Stimulated activated naive CD4-positive, alpha-beta T cell treated with Interleukin-2 at 50 U/mL for 16 hours (primary cell): ENCODE measurements around the gene SLC25A13.
"Not testable (repeated sequence)": the region's sequence is repeated elsewhere in the genome, so short reads cannot be mapped to it uniquely, and the experiment has no call there.

Experiments used
- DNase-seq: peaks from one replicate; lab custom pipeline; 2025; lab: John Stamatoyannopoulos, UW

SLC25A13 gene

DNA sequence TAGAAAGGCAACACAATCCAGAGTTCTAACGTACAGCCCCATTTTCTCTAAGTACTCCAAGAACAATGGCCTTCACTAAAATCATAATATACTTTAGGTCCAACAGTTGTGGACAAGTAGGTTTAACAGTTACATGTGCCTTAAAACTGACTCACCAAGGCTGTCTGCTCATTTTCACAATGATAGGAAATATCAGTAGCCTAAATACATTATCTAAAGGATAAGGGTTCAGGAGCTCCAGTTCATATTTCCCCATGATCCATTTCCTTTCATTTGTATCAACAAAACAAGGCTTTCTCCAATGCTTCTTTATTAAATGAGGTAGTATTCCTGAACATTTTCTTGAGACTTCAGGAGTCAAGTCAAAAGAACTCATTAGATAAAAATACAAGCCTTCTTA, 164.0 kb downstream of the SLC25A13 start:
- DNase-seq, result no peak

DNA sequence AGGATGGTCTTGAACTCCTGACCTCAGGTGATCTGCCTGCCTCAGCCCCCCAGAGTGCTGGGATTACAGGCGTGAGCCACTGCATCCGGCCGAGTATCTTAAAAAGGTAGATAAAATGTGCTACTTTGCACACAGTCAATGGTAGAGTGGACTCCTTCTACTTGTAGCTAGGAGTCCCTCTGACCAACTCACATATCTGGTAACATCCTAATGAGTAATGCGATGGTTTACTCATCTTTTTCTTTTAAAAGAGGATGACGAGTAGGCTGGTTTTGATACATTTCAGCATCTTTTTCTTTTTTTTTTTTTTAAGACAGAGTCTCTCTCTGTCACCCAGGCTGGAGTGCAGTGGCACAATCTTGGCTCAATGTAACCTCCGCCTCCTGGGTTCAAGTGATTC, 167.4 kb downstream of the SLC25A13 start:
- not testable (repeated sequence) for DNase-seq

DNA sequence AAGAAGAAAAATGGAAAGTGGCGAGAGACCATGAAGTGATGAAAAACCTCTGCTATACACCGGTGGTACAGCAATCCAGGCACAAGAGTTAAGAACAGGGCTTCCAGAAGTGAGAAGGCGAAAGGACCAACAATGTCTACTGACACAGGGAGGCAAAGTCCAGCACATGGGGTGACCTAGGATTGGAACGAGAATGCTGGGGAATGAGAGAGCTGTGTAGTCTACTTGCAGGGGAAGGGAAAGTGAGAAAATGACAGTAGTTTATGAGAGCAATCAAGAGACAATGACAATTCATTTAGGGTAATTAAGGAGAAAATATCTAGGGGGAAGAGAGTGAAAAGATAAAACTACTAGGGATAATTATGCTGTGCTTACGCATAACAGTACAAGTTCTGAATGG, 169.2 kb downstream of the SLC25A13 start:
- DNase-seq, result no peak

DNA sequence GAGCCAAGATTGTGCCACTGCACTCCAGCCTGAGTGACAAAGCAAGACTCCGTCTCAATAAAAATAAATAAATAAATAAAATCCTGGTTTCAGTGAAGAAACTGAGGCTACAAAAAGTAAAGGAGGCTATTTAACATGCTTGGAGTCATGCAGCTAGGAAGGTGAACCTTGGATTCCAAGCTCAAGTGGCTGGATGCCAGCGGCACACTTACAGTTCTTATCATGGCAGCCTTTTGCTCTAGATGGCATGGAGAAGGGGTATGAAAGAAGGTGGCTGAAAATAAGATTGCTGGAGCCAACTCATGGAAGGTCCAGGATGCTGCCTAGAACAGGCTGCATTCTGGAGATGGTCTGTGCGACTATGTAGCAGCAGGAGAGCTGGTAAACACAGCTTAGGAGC, 170.0 kb downstream of the SLC25A13 start:
- no peak for DNase-seq

DNA sequence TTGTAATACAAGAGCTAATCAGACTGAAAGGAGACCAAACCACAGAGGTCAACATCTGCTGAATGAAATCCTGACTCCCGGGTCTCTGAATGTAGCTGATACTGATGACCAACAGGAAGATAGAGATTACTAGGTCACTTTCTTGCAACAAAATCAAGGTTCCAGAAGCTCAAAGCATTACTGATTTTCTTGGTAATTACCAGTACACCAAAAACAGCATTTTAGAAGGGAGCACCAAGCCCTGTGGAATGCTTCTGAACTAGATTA, 177.7 kb downstream of the SLC25A13 start:
- no peak for DNase-seq

DNA sequence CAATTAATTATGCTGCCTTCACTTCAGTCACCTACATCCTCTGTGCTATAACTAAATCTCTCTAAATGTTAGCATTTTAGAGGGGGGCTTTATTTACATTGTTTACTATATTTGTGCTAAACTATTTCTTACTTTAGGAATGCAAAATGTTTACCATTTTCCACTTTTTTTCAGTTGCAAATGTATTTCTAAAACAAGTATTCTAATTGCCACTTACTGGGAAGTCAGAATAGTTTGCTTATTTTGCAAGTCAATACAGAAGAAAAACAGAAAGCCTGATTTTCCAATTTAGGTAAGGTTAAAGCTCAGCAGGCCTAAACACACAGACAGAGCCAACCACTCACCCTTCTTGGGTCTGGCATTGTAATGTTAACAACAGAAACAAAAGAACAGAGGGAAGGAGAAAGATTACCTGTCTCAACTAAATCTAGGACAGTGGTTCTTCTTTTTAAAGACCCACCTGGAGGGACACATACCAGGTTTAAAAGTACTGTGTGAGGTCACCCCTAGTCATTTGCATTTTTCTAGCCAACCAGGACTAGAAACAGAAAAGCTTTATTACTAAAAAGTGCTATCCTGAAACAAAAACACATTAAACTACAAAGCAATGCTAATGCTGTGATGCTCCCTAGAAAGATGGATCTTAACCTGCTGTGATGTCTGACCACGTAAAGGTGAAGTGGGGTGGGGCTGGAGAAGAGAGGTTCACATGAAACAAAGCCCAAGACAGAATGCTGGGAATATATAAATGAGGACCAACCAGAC, 178.2 kb downstream of the SLC25A13 start:
- DNase-seq, result no peak

DNA sequence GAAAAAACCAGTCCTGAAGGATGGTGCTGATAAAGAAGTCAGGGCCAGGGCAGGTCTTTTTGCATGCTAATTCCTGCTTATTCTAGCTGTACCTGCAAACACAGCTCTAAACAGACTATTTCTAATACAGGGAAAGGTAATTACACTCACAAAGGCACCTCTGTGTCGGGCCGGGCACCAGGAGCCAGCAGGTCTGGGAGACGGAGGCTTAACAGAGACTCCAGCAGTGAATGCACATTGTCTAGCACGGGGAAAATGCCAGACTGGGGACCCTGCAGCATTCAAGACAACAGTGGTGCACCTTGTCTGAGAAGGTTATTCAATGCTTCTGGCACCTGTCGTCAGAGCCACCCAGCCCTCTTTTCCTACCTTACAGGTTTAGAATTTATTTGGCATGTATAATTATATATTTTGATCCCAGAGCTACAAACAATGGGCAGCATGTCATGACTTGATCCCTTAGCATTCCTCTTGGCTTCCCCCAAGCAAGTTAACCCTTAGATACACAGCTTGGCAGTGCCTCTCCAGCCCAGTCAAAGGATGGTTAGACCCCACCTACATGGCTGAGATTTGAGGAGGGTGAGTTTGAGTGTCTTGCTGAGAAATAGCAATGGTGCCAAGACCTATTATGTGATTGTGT, 185.2 kb downstream of the SLC25A13 start:
- DNase-seq, result no peak

DNA sequence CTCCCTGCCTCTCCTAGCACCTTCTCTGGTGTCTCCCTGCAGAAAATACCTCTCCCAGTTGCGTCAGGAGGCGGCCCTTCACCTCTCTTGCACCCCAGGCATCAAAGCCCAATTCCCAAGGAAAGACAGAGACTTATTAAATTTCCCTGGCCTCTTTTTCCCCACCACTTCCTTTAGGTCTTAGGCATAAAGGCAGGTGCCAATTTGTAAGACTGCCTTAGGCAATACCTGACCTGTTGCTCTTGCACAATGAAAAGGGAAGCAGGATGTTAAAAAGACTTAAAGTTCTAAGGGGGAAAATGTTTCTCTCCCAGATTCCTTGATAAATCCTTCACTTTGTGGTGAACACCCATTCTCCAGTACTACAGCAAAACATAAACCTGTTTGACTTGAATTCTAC, 186.7 kb downstream of the SLC25A13 start:
- DNase-seq, result no peak

DNA sequence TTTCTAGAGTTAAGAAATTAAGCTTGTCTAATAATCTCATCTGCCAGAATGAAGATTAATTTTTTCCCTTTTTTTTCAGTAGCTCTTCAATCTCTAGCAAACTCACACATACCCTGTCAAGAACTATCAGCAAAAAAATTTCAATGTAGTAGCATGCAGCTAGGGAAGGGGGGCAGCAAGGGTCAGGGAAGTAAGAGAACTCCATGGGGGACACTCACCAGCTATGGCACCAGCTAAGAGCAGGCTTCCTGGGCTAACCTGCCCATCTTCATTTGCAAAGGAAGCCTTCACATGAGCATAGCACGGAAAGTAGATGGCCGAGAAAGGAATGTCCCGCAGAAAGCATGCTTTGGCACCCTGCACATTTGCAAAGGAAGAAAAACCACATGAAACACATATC, 190.4 kb downstream of the SLC25A13 start:
- DNase-seq, result no peak

DNA sequence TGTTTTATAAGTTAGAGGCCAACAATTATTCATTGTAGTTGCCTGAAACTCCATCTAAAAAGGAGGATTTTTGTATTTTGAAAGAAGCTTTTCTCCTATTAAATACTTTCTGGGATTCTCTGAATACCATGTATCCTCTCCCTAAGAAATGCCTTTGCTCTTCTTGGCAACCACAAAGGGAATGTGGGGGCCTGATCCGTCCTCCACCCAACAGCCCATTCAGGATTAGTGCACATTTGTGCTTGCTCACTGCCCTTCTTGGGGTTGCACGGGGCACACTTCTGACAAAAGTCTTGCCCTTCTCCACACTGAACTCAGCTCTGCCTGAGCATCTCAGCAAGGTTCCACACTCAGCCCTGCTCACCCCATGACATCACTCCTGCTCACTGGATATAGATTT, 194.2 kb downstream of the SLC25A13 start:
- DNase-seq, result no peak

DNA sequence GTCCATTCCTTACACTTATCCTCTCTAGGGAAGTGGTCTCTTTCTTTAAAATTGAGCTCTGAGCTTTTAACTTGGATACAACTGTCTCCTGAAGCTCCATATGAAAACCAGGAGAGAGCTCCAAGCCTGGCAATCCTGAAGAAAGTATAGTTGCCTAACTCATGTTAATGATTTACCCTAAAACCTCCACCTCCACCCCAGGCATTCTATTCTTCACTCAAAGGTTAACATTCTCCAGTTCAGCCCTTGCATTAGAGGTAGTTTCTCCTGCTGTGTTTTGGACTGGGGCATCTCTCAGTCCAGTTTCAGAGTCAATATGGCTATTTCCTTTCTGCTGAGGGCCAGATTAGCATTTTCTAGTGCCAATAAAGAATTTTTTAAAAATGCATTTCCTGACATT, 195.5 kb downstream of the SLC25A13 start:
- DNase-seq, result no peak

DNA sequence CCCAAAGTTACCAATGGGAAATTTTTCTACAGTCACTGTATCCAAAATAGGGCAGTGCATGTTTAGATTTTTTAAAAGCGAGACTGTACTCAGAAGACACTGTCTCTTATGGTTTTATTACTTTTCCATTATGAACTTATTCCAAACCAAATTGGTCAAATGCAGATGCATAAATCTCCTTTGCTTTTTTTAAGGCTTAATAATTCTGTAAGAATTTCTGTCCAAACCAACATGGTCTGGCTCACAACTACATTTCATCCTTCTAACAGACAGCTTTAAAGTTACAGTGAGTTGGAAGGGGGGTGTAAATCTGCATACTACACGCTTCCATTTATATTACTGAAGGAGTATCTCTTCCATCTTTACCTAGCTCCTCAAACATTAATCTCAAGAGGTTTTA, 199.2 kb downstream of the SLC25A13 start:
- DNase-seq, result no peak

DNA sequence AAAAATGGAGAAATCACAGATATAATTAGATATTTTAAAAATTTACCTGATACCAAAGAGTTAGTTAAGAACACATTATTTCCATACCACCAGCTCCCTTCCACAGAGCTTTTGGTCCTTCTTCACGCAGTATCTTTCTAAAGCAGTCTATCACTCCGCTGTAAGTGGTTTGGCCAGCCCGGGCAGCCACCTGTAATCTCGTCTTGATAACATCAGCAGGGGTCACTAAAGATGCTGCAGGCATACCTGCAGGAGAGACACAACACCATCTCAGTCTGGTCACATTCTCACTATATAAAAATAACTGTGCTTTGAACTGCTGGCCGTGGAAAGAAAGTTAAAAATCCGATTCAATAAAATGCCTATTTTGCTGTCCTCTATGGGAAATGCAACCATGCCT, 200.1 kb downstream of the SLC25A13 start:
- DNase-seq, result no peak

DNA sequence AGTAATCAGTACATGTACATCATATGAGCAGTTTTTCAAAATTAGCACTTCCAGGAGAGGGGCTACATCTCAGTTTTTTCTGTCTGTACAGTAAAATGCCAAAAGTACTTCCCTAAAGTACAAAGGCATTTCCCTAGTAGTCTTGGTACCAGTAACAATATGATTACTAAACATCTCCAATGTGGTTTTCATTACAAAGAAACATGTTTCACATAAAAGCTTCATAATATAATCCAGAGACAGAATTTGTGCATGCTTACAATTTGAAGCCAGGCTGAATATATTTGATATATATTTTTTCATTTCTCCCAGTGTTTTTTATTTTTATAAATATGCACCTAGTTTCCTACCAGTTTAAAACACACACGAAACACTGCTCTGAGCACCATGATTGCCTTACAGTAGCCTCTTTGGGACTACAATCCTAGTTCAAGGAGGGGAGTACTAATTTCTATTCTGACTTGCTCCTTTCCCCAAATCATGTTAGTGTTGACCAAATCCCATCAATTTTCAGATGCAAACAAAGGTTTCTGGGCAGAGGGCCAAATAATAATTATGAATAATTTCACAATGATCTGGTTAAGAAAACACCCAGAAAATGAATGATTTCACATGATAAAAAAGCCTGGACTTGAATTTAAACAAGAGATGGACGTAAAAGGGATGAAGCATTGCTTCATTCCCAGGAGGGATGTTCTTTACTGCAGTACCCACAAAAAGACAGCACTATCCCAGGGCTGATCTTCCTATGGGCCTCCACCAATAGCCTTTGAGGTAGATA, 201.3 kb downstream of the SLC25A13 start:
- no peak for DNase-seq

DNA sequence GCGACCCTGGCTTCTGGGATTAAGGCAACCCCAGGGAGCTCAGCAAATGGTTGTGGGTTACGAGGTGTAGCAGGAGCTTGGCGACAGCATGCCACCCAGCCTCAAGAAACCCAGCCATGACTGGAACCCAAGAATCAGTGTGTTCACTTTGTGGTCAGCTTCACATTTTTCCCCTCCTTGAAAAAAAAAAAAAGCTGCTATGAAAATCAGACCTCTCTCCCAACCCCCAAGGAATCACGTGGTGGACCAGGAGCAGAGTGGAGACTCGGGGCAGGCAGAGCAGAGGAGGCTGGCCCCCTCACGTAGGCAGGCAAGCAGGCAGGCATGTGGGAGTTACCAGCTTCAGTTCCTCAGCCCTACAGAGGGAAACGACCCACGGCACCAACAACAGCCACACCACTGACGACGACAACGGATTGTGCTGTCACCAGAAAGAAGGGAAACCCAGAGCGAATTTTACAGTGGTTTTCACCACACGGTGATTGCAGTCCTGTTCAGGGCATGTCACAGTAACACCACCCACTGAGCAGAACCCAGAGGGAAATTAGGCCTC, 203.4 kb downstream of the SLC25A13 start:
- no peak for DNase-seq

DNA sequence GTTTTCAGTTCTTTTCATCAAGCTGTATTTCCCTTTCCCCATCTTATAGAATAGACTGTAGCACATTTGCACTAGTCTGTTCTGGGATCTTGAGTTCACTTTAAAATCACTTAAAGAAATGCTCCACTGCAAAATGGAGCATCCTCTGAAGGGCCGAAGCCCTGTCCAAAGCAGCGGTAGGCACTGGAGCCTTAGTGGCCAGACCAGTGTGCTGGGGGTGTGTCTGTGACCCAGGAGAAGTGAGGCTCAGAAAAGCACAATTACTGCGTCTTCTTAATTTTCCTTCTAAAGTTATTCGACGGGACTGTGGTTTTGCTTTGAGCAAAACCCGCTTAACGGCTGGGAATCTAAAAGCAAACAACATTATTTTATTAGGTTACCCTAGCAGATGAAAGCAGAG, 205.7 kb downstream of the SLC25A13 start:
- DNase-seq, result no peak

DNA sequence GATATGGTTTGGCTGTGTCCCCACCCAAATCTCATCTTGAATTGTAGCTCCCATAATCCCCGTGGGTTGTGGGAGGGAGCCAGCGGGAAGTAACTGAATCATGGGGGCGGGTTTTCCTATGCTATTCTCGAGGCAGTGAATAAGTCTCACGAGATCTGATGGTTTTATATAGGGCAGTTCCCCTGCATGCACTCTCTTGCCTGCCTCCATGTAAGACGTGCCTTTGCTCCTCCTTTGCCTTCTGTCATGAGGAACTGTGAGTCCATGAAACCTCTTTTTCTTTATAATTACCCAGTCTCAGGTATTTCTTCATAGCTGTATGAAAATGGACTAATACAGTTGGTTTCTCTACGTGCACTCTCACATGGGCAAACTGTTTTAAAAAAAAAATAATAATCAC, 207.7 kb downstream of the SLC25A13 start:
- DNase-seq, result no peak

DNA sequence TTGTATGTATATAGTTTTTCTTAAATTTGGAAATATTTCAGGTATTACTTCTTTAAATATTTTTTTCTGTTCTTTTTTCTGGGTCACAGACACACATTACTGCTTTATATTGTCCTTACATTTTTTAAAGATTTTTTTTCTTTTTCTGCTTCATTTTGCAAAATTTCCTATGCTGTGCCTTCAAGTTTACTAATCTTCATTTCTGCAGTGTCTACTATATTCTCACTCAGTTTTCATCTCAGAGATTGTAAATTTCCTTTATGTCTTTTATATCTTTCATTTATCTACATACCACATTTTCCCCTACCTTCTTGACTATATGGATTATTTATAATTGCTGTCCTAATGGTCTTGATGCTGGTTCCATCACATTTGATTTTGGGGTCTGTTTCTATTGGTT, 210.5 kb downstream of the SLC25A13 start:
- DNase-seq, result no peak

DNA sequence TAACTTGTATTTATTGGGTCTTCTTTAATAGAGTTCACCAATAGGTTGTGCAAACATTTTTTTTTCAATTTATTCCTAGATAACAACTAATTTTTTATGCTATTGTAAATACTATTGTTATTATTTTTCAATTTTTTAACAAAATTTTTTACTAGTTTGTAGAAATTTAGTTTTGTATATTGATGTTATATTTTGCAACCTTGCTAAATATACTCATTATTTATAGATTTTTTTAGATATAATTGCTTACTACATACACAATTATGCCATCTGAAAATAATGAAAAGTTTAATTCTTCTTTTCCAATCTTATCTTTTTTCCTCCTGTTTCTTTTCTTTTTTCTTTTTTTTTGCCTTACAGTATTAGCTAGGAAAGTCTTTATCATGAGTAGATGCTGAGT, 216.9 kb downstream of the SLC25A13 start:
- DNase-seq, result no peak

DNA sequence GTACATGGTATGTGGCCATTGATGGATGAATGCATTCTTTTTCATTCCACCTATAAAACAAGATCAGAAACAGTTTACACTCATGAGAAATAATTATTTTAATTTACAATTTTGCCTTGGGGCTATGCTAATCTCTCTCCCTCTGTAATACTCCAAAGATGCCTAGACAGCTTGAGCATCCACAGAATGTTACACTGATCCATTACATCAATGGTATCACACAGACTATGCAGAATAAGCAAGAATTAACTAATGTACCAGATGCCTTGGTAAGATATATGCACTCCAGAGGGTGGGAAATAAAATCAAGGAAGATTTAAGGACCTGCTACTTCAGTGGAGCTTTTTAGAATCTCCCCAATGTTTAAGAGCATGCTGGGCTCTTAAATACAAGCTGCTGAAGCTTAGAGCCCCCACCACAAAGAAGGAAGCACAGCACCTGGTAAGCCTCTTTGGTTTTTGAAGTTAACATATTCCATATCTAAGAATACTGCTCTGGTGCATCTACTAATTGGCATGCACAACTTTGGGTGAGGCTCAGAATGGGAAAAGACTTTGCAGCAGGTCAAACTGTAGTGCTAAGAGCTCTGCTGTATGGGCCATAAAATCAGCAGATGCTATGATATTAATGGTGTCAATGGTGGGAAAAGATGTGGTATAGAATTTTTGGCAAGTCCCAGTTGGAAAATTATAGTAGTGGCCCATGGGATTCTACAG, 219.6 kb downstream of the SLC25A13 start:
- DNase-seq, result no peak

DNA sequence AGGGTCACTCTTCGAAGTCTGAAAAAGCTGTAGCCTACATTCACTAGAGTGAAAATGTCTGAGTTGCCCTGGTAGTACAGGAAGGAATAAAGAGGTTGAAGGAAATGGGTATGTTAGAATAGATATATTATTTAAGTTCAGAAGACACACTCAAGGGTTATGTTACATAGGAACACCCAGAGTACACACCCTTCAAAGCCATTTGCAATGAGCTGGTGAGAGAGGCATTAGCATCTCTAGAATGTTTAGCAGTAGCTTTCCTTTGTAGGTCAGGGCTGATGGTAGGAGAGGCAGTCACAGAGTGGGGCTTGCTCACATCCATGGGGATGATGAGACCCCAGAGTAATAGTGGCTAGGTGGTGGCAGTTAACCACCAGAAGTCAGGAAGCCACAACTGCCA, 221.2 kb downstream of the SLC25A13 start:
- no peak for DNase-seq

DNA sequence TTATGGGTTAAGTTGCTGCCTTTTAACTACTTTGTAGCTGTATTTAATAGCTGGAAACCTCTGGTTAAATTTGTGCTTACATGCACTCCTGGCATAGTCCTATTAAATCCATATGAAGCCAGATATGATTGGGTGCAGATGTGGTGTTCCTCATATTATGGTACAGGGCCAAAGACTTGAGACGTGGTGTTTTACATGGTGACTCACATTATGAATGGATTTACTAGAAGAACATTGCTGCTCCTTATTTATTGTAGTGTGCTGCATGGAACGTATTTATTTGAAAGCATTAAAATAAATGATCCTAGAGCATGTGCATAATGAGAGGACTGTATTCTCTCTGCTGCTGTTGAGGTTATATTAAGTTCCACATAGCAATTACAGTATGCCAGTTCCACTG, 224.1 kb downstream of the SLC25A13 start:
- no peak for DNase-seq

DNA sequence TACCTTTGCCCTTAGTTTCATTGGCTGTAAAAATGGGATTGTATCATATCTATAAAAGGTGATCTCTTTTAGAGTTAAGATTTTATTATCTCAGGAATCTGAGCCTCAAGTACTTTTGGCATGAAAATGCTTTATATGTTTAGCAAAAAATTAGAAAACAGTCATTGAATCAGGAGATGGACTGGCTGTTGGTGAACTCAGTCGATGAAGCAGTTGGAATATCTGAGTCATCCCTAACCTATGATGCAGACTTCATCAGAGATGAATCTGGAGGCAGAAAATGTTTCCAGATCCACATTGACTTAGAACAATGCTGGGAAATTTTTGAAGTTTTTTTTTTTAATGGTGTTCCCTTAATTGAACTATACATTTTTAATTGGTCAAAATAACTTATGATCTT, 228.5 kb downstream of the SLC25A13 start:
- DNase-seq, result no peak
